GM23338 (cell line): ENCODE measurements around the gene NUP214. TPM values are rescaled to one million over a fixed set of nuclear protein-coding genes. Genes with fewer than 3 reads are reported as not detected.

Source experiments
- CREB1 ChIP-seq: fragments of 250-450 bp; sonication (Bioruptor Pico); IDR thresholded peaks from 2 replicates; pipeline ENCODE4 v1.5.0; 2020; ENCODE audit warnings: low read depth, mild to moderate bottlenecking, moderate library complexity
- EZH2phosphoT487 ChIP-seq: fragments of 200-600 bp; sonication (generic); IDR thresholded peaks from one replicate; pipeline ENCODE4 v1.8.1; 2018; ENCODE audit warnings: antibody characterized with exemption; ENCODE audit not compliant: unreplicated experiment
- JUNB ChIP-seq: IDR thresholded peaks from one replicate; pipeline ENCODE4 v1.6.1; 2016; ENCODE audit warnings: antibody characterized with exemption; ENCODE audit not compliant: unreplicated experiment
- REST ChIP-seq: IDR thresholded peaks from one replicate; pipeline ENCODE4 v1.6.1; 2018; ENCODE audit warnings: antibody characterized with exemption; ENCODE audit not compliant: unreplicated experiment
- ZNF462 ChIP-seq: fragments of 250-450 bp; sonication (Bioruptor Pico); IDR thresholded peaks from 2 replicates; pipeline ENCODE4 v1.5.0; 2020; ENCODE audit warnings: mild to moderate bottlenecking, moderate library complexity
- polyA plus RNA-seq: library from polyadenylated mRNA; unstranded; fragments of >200 nt; fragmentation: Nextera tagmentation; extraction: Ambion mirVana; gene quantifications from 2 replicates; pipeline ENCODE4 v1.2.1, GENCODE V29; 2016
- total RNA-seq: library from RNA; depleted of rRNA; stranded (reverse); fragments of >200 nt; shearing (Covaris generic); gene quantifications from 2 replicates; pipeline ENCODE4 v1.2.3, GENCODE V29; 2014

The NUP214 gene
- total and polyA plus RNA-seq, 2 experiments from 2014 or later: 36.0 to 57.0 TPM

- TF ChIP-seq ZNF462 (no peak), EZH2phosphoT487 (no peak), REST (no peak), CREB1 (CRISPR knock-in tag) (no peak), JUNB (no peak)
Observed at GRCh38 chr9:131260751-131261452, 135.5 kb downstream of the NUP214 start (continued).
